ENCODE results near the gene KDELR1. TPM values are rescaled to one million over a fixed set of nuclear protein-coding genes. Genes with fewer than 3 reads are reported as not detected.

The KDELR1 gene
- total RNA-seq: 183 TPM

- H3K4me3 ChIP-seq: peak within 1 kb of the TSS; percentile 85 to 94
- H3K9me3 ChIP-seq: no peaks in the 10 kb centered on the region
- H3K27ac ChIP-seq: peak within 1 kb of the TSS; percentile 91 to 94
- peaks cover 0 to 14% of the 10 kb centered on the region in 2 donors for H3K4me1 ChIP-seq
- TF ChIP-seq, protein P1, sequence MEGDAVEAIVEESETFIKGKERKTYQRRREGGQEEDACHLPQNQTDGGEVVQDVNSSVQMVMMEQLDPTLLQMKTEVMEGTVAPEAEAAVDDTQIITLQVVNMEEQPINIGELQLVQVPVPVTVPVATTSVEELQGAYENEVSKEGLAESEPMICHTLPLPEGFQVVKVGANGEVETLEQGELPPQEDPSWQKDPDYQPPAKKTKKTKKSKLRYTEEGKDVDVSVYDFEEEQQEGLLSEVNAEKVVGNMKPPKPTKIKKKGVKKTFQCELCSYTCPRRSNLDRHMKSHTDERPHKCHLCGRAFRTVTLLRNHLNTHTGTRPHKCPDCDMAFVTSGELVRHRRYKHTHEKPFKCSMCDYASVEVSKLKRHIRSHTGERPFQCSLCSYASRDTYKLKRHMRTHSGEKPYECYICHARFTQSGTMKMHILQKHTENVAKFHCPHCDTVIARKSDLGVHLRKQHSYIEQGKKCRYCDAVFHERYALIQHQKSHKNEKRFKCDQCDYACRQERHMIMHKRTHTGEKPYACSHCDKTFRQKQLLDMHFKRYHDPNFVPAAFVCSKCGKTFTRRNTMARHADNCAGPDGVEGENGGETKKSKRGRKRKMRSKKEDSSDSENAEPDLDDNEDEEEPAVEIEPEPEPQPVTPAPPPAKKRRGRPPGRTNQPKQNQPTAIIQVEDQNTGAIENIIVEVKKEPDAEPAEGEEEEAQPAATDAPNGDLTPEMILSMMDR (IDR thresholded peaks at IDR 0.05): peak; percentile 82 to 94 (median 90)
- peaks cover 28 to 30% of the 10 kb centered on the region in 2 donors for H3K36me3 ChIP-seq
- peak in 1 of 2 donors; percentile 80 for DNase-seq (ENCODE audit: low spot score in 2 of 2)
- H3K27me3 ChIP-seq: peaks cover 28% of the 10 kb centered on the region
- intact Hi-C loops (cut with DNase I): loop anchor here (2.0 to 5.0 kb wide), 4 partner anchors 29 to 193 kb away; partner anchors contain the start of gene TMEM143
Observed at GRCh38 chr19:48391100-48392005, at the start of gene KDELR1. Gene KDELR1 (minus strand): TSS chr19:48391551. CDS start chr19:48391358, 193 bp downstream.

DNA sequence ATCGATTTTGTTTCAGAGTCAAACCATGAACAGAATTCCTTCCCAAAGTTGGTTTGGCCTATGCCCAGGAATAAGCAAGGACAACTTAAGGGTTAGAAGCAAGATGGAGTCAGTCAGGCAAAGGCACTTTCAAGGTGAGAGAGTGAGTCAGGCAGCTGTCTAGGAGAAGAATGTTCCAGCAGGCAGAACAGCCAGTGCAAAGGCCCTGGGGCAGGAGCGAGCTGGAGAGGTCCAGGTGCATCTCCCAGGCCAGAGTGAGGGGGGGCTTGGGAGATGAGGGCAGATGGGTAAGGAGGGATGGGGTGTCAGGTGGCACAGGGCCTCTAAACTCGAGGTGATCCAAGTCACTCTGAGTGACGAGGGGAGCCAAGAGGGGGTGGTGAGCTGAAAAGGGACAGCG lies 45.2 kb upstream of the KDELR1 start:
- H3K36me3 ChIP-seq: no peaks in the 10 kb centered on the region
- no peak for DNase-seq (ENCODE audit: low spot score in 2 of 2)
- TF ChIP-seq, protein P1 (IDR thresholded peaks at IDR 0.05): no peak
- no peaks in the 10 kb centered on the region for H3K4me1 ChIP-seq
- no peaks in the 10 kb centered on the region for H3K9me3 ChIP-seq
- intact Hi-C loops (cut with DNase I): no loop called here
- no peak overlapping the region for H3K4me3 ChIP-seq
- no peak overlapping the region for H3K27ac ChIP-seq
- no peaks in the 10 kb centered on the region for H3K27me3 ChIP-seq

- no peak for DNase-seq (ENCODE audit: low spot score in 2 of 2)
- Histone ChIP-seq H3K27me3 (no peaks in the 10 kb centered on the region), H3K9me3 (no peaks in the 10 kb centered on the region), H3K4me1 (no peaks in the 10 kb centered on the region), H3K36me3 (no peaks in the 10 kb centered on the region), H3K4me3 (no peak overlapping the region), H3K27ac (no peak overlapping the region)
- intact Hi-C loops (cut with DNase I): no loop called here
- TF ChIP-seq, protein P1 (IDR thresholded peaks at IDR 0.05): no peak
Observed at GRCh38 chr19:48433337-48433736, 42.0 kb upstream of the KDELR1 start.

DNA sequence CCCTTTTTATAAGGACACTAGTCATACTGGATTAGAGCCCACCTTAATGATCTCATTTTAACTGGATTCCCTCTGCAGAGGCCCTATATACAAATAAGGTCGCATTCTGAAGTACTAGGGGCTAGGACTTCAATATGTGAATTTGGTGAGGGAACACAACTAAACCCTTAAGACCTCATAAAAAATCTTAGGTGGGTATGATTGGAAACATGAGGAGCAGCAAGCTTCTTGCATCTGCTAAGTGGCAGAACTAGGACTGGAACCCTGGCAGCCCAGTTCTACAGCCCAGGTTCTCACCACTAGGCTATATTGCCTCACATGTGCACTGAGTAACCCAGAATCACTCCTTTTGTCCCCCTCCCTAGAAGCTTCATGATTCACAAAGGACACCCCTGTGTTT lies 37.3 kb upstream of the KDELR1 start:
- Histone ChIP-seq H3K4me3 (no peak overlapping the region), H3K27ac (no peak overlapping the region), H3K4me1 (no peaks in the 10 kb centered on the region), H3K36me3 (no peaks in the 10 kb centered on the region), H3K9me3 (no peaks in the 10 kb centered on the region), H3K27me3 (no peaks in the 10 kb centered on the region)
- DNase-seq (ENCODE audit: low spot score in 2 of 2): no peak
- intact Hi-C loops (cut with DNase I): no loop called here
- TF ChIP-seq, protein P1 (IDR thresholded peaks at IDR 0.05): no peak

DNA sequence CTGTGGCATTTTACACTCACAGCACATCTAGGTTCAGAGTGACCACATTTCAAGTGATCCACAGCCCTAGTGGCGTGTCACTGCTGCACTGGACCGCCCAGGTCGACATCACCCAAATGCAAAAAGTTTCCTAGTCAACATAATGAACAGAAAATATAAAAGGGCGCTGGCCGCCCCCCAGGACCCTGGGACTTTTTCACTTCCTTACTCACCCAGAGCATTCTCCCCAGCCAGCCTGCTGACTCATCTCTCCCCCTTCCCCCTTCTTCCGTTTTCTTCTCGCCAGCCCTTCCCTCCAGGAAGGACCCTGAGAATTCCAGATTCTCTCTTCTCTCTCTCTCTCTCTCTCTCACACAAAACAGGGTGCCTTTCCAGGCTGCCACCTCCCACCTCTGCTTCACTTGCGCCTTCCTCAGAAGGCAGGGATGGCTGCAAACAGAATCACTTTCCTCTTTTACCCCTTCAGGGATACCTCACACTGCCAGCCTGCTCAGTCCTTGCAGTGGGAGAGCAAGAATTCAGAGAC lies 33.4 kb upstream of the KDELR1 start:
- no peaks in the 10 kb centered on the region for H3K9me3 ChIP-seq
- no peak overlapping the region for H3K27ac ChIP-seq
- no peaks in the 10 kb centered on the region for H3K4me1 ChIP-seq
- intact Hi-C loops (cut with DNase I): no loop called here
- TF ChIP-seq, protein P1 (IDR thresholded peaks at IDR 0.05): no peak
- no peaks in the 10 kb centered on the region for H3K36me3 ChIP-seq
- H3K27me3 ChIP-seq: no peaks in the 10 kb centered on the region
- DNase-seq (ENCODE audit: low spot score in 2 of 2): no peak
- no peak overlapping the region for H3K4me3 ChIP-seq
